ENCODE data around the gene AMZ2. TPM values are rescaled to one million over a fixed set of nuclear protein-coding genes. Genes with fewer than 3 reads are reported as not detected.

The AMZ2 gene
- polyA plus RNA-seq, 1 of the 3 experiments (the other 2 are of a cell fraction), result 95.9 TPM

DNA sequence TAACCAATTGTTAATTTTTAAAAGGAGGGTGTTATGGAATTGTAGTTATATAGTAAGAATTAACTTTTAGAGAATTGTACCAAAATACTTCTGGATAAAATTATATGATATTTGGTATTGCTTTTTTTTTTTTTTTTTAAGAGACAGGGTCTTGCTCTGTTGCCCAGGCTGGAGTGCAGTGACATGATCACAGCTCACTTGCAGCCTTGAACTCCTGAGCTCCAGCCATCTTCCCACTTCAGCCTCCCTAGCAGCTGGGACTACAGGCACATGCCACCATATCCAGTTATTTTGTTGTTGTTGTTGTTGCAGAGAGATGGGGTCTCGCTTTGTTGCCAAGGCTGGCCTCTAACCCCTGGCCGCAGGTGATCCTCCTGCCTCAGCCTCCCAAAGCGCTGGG lies 52.0 kb downstream of the AMZ2 start:
- no peaks in the 10 kb centered on the region; a peak in 1 of 4 replicates for H3K4me1 ChIP-seq (ENCODE audit: control insufficient read depth in 1 of 2, insufficient read depth in 2 of 2, low read depth in 1 of 2, low read length in 1 of 2)
- H4K20me1 ChIP-seq (ENCODE audit: insufficient read depth), result no peaks in the 10 kb centered on the region
- H3K9ac ChIP-seq, result no peak overlapping the region
- H3F3A ChIP-seq (replicated peaks; ENCODE audit: insufficient read depth), result no peaks in the 10 kb centered on the region
- H2AFZ ChIP-seq (ENCODE audit: low read depth), result no peak overlapping the region
- no peak for DNase-seq
- 74% methylated on average over 3 of the region's 3 CpGs for WGBS (ENCODE audit: low lambda C conversion rate)
- no peaks in the 10 kb centered on the region; the same call in 1 of the 2 replicates for H3K27me3 ChIP-seq (ENCODE audit: insufficient read depth)
- no peaks in the 10 kb centered on the region for H3K79me2 ChIP-seq (ENCODE audit: insufficient read depth)
- H3K9me3 ChIP-seq, result no peaks in the 10 kb centered on the region
- no peaks in the 10 kb centered on the region for H3K9me2 ChIP-seq
- ChIA-PET POLR2A (no interaction called here), CTCF (interaction anchor here (0.7 to 1.1 kb wide), 3 partner anchors 13 to 99 kb away, joined by 3 to 4 read pairs (median 3); no protein-coding TSS in a partner anchor)
- H3K4me3 ChIP-seq (ENCODE audit: low read depth in 2 of 2, low read length in 1 of 2), result no peak overlapping the region
- TF ChIP-seq RXRA (IDR thresholded peaks at IDR 0.05; ENCODE audit: borderline replicate concordance, low read depth), result no peak
- TF ChIP-seq, protein P1, sequence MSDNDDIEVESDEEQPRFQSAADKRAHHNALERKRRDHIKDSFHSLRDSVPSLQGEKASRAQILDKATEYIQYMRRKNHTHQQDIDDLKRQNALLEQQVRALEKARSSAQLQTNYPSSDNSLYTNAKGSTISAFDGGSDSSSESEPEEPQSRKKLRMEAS (IDR thresholded peaks at IDR 0.05; ENCODE audit: low read depth), result no peak
- no peak for TF ChIP-seq MEF2A (IDR thresholded peaks at IDR 0.05; ENCODE audit: borderline replicate concordance, low read depth)
- TF ChIP-seq, protein P2, sequence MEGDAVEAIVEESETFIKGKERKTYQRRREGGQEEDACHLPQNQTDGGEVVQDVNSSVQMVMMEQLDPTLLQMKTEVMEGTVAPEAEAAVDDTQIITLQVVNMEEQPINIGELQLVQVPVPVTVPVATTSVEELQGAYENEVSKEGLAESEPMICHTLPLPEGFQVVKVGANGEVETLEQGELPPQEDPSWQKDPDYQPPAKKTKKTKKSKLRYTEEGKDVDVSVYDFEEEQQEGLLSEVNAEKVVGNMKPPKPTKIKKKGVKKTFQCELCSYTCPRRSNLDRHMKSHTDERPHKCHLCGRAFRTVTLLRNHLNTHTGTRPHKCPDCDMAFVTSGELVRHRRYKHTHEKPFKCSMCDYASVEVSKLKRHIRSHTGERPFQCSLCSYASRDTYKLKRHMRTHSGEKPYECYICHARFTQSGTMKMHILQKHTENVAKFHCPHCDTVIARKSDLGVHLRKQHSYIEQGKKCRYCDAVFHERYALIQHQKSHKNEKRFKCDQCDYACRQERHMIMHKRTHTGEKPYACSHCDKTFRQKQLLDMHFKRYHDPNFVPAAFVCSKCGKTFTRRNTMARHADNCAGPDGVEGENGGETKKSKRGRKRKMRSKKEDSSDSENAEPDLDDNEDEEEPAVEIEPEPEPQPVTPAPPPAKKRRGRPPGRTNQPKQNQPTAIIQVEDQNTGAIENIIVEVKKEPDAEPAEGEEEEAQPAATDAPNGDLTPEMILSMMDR (IDR thresholded peaks at IDR 0.05), result no peak
- no peak for TF ChIP-seq JUND (IDR thresholded peaks at IDR 0.05)
- TF ChIP-seq, protein P3, sequence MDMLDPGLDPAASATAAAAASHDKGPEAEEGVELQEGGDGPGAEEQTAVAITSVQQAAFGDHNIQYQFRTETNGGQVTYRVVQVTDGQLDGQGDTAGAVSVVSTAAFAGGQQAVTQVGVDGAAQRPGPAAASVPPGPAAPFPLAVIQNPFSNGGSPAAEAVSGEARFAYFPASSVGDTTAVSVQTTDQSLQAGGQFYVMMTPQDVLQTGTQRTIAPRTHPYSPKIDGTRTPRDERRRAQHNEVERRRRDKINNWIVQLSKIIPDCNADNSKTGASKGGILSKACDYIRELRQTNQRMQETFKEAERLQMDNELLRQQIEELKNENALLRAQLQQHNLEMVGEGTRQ (IDR thresholded peaks at IDR 0.05; ENCODE audit: borderline replicate concordance, low read depth, low read length), result no peak
- no peak for TF ChIP-seq POLR2AphosphoS5 (IDR thresholded peaks at IDR 0.05; ENCODE audit: low read depth, low read length)
- TF ChIP-seq YY1 (IDR thresholded peaks at IDR 0.05; ENCODE audit: low read depth), result no peak
- TF ChIP-seq, protein P4, sequence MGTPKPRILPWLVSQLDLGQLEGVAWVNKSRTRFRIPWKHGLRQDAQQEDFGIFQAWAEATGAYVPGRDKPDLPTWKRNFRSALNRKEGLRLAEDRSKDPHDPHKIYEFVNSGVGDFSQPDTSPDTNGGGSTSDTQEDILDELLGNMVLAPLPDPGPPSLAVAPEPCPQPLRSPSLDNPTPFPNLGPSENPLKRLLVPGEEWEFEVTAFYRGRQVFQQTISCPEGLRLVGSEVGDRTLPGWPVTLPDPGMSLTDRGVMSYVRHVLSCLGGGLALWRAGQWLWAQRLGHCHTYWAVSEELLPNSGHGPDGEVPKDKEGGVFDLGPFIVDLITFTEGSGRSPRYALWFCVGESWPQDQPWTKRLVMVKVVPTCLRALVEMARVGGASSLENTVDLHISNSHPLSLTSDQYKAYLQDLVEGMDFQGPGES (IDR thresholded peaks at IDR 0.05; ENCODE audit: low read depth, low read length), result no peak
- TF ChIP-seq GABPA (IDR thresholded peaks at IDR 0.05; ENCODE audit: low read depth), result no peak
- TF ChIP-seq REST (IDR thresholded peaks at IDR 0.05; ENCODE audit: low read depth, low read length), result no peak
- no peak for TF ChIP-seq EZH2phosphoT487 (IDR thresholded peaks at IDR 0.05; ENCODE audit: borderline replicate concordance, low read depth)
- TF ChIP-seq RAD21 (IDR thresholded peaks at IDR 0.05; ENCODE audit: low read length), result no peak
- TF ChIP-seq, protein P5, sequence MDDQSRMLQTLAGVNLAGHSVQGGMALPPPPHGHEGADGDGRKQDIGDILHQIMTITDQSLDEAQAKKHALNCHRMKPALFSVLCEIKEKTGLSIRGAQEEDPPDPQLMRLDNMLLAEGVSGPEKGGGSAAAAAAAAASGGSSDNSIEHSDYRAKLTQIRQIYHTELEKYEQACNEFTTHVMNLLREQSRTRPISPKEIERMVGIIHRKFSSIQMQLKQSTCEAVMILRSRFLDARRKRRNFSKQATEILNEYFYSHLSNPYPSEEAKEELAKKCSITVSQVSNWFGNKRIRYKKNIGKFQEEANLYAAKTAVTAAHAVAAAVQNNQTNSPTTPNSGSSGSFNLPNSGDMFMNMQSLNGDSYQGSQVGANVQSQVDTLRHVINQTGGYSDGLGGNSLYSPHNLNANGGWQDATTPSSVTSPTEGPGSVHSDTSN (IDR thresholded peaks at IDR 0.05), result no peak
- no peak for TF ChIP-seq NFIC (IDR thresholded peaks at IDR 0.05; ENCODE audit: borderline replicate concordance)
- TF ChIP-seq TAF1 (IDR thresholded peaks at IDR 0.05; ENCODE audit: borderline replicate concordance, low read depth, low read length), result no peak
- no peak for TF ChIP-seq GATA2 (CRISPR knock-in tag; IDR thresholded peaks at IDR 0.05)
- TF ChIP-seq NRF1 (IDR thresholded peaks at IDR 0.05; ENCODE audit: low read depth, low read length), result no peak
- no peak for TF ChIP-seq SMC3 (IDR thresholded peaks at IDR 0.05; ENCODE audit: low read depth, low read length)
- TF ChIP-seq MXI1 (IDR thresholded peaks at IDR 0.05; ENCODE audit: low read depth, low read length), result no peak
- no peak overlapping the region for H3K27ac ChIP-seq (ENCODE audit: low read depth in 2 of 2, low read length in 1 of 2)
- H3K36me3 ChIP-seq (replicated peaks in 1 of 2; ENCODE audit: control insufficient read depth in 1 of 2, insufficient read depth in 2 of 2, low read length in 1 of 2), result no peaks in the 10 kb centered on the region
- H3K4me2 ChIP-seq, result no peak overlapping the region

Data from SK-N-SH (cell line).